ENCODE data around the gene SPEN.

- TF ChIP-seq CTCF (conservative IDR thresholded peaks at IDR 0.05) = no peak
- TF ChIP-seq ZFX (IDR thresholded peaks at IDR 0.05) = no peak
Measured at GRCh38 chr1:15799004-15799867, 48.3 kb upstream of the SPEN start.

All from C4-2B (cell line).